SH-SY5Y (cell line): ENCODE data around the gene SLCO3A1.

Experiments used
- GATA2 ChIP-seq: IDR thresholded peaks from 2 replicates; pipeline ENCODE4 v1.6.1; 2011; ENCODE audit warnings: mild to moderate bottlenecking, low read depth, low read length
- GATA3 ChIP-seq: IDR thresholded peaks from 2 replicates; pipeline ENCODE4 v1.6.1; 2011; ENCODE audit warnings: low read depth, mild to moderate bottlenecking, low read length, moderate library complexity

GRCh38 chr15:91989821-91990220 is 136.3 kb downstream of the SLCO3A1 start:
- TF ChIP-seq GATA3 (no peak), GATA2 (no peak)
